GM12878 (cell line): Measurements from ENCODE around the gene IPPK. TPM values are rescaled to one million over a fixed set of nuclear protein-coding genes. Genes with fewer than 3 reads are reported as not detected.

Experiments
- ATAC-seq: fragments of 200-7000 bp; cut with Tn5 transposase; 3 replicates; pipeline ENCODE4 v1.9.1; 2020; ENCODE audit warnings: mild to moderate bottlenecking, moderate library complexity
- BruUV-seq: library from RNA; stranded (reverse); fragments of 400-500 nt; replicated peaks from 2 replicates; lab custom pipeline; 2021; lab: Mats Ljungman, UMichigan
- CTCF ChIA-PET: fragments of 300-600 bp; sonication (Branson Sonifier 250); formaldehyde crosslinking; extraction: SDS; loops from one replicate; lab custom pipeline; 2021; ENCODE audit warnings: inconsistent platforms; lab: Yijun Ruan, JAX
- POLR2A ChIA-PET: fragments of 350-600 bp; formaldehyde crosslinking; extraction: SDS; loops from one replicate; lab custom pipeline; 2021; ENCODE audit warnings: inconsistent platforms; lab: Charles Lee
- RAD21 ChIA-PET: fragments of 300-600 bp; sonication (Branson Sonifier 250); formaldehyde crosslinking; loops from one replicate; lab custom pipeline; 2023; ENCODE audit warnings: antibody characterized with exemption; ENCODE audit not compliant: unreplicated experiment; lab: Charles Lee
- SMC1A ChIA-PET: fragments of 300-600 bp; sonication (Branson Sonifier 250); formaldehyde crosslinking; loops from one replicate; lab custom pipeline; 2023; ENCODE audit not compliant: unreplicated experiment, uncharacterized antibody; lab: Charles Lee
- DNase-seq: peaks from one replicate; pipeline ENCODE4 v3.0.0-alpha.2; 2011; ENCODE audit warnings: low read depth, low spot score
- FAIRE-seq: peaks from 3 replicates; lab custom pipeline; 2011; peaks lifted over from hg19 to GRCh38; lab: Jason Lieb, UNC
- H2AFZ ChIP-seq: 2 replicates; pipeline ENCODE4 v1.6.0; 2011; ENCODE audit warnings: low read depth, low read length, control low read depth; ENCODE audit not compliant: control insufficient read depth
- H3K27ac ChIP-seq: 2 replicates; pipeline ENCODE4 v1.5.1; 2011; ENCODE audit warnings: control low read depth; ENCODE audit not compliant: control insufficient read depth, insufficient read depth
- H3K27me3 ChIP-seq, 2 experiments: replicated peaks in 1 of 2; 2 replicates each; pipeline versions ENCODE4 v1.6.0 to v1.6.1; 2011; ENCODE audit warnings: low read length in 1 of 2; ENCODE audit not compliant: control insufficient read depth in 2 of 2, insufficient read depth in 2 of 2
- H3K36me3 ChIP-seq, 2 experiments: 2 replicates each; pipeline ENCODE4 v1.5.1; 2011; ENCODE audit warnings: low read length in 1 of 2; ENCODE audit not compliant: control insufficient read depth in 2 of 2, insufficient read depth in 2 of 2
- H3K4me1 ChIP-seq: 2 replicates; pipeline ENCODE4 v1.6.1; 2011; ENCODE audit warnings: mild to moderate bottlenecking, low read length, moderate library complexity, mixed read lengths; ENCODE audit not compliant: control insufficient read depth, insufficient read depth
- H3K4me2 ChIP-seq: 2 replicates; pipeline ENCODE4 v1.6.0; 2011; ENCODE audit warnings: control low read depth; ENCODE audit not compliant: control insufficient read depth, insufficient read depth
- H3K4me3 ChIP-seq: fragments of 200-600 bp; sonication (generic); 2 replicates; pipeline ENCODE4 v1.5.1; 2016
- H3K79me2 ChIP-seq: 2 replicates; pipeline ENCODE4 v1.6.0; 2011; ENCODE audit warnings: low read length; ENCODE audit not compliant: control insufficient read depth, insufficient read depth
- H3K9ac ChIP-seq: 2 replicates; pipeline ENCODE4 v1.8.0; 2011; ENCODE audit warnings: low read length, control low read depth, mixed read lengths; ENCODE audit not compliant: control insufficient read depth, insufficient read depth
- H3K9me3 ChIP-seq: replicated peaks from 3 replicates; pipeline ENCODE4 v1.5.1; 2011; ENCODE audit warnings: mild to moderate bottlenecking, low read length; ENCODE audit not compliant: control insufficient read depth, insufficient read depth
- H4K20me1 ChIP-seq: 2 replicates; pipeline ENCODE4 v1.6.0; 2011; ENCODE audit not compliant: control insufficient read depth, insufficient read depth
- ATF7 ChIP-seq: fragments of 450-650 bp; IDR thresholded peaks from 2 replicates; pipeline ENCODE4 v1.6.1; 2016; ENCODE audit warnings: low read depth, mild to moderate bottlenecking
- HDAC6 ChIP-seq: fragments of 200-600 bp; sonication (generic); IDR thresholded peaks from one replicate; pipeline ENCODE4 v1.8.0; 2017; ENCODE audit warnings: antibody characterized with exemption; ENCODE audit not compliant: unreplicated experiment
- MXI1 ChIP-seq: fragments of 150-350 bp; IDR thresholded peaks from 2 replicates; pipeline ENCODE4 v1.6.1; 2011; ENCODE audit warnings: low read depth, mild to moderate bottlenecking, inconsistent platforms, low read length, improper control_type of control experiment
- RAD51 ChIP-seq: fragments of 450-650 bp; IDR thresholded peaks from 2 replicates; pipeline ENCODE4 v1.6.1; 2016; ENCODE audit warnings: moderate library complexity, mild to moderate bottlenecking, inconsistent platforms
- TCF12 ChIP-seq: IDR thresholded peaks from 2 replicates; pipeline ENCODE4 v1.6.1; 2011; ENCODE audit warnings: low read depth, mild to moderate bottlenecking, low read length
- ZNF274 ChIP-seq: IDR thresholded peaks from one replicate; pipeline ENCODE4 v1.8.0; 2011; ENCODE audit not compliant: insufficient read length, insufficient read depth
- WGBS: methylation state at CpG from one replicate; pipeline ENCODE4 v1.1.6; 2016; ENCODE audit warnings: low lambda C conversion rate; ENCODE audit not compliant: insufficient replicate concordance, insufficient coverage; ENCODE audit errors: missing lambda C conversion rate; 5-methylcytosine and 5-hydroxymethylcytosine counted together
- in situ Hi-C: fragments of 300-500 bp; cut with MboI; formaldehyde crosslinking; loops from 9 replicates; pipeline ENCODE4 v1.14.3; 2018; ENCODE audit warnings: mixed read lengths
- intact Hi-C: fragments of 100-400 bp; cut with micrococcal nuclease; formaldehyde crosslinking; loops from one replicate; pipeline ENCODE4 v1.14.2; 2022; ENCODE audit not compliant: unreplicated experiment
- polyA plus RNA-seq, 11 experiments: library from polyadenylated mRNA; depleted of rRNA in 4 of 11; unstranded in 6 of 11; stranded (reverse) in 5 of 11; fragments of >200 nt; fragmentation: Nextera tagmentation in 4 of 11; fragmentation: Illumina TruSeq in 1 of 11; extraction: Ambion mirVana in 4 of 11; extraction: Trizol in 1 of 11; gene quantifications; 1 replicate in 1 of 11; 2 replicates in 10 of 11; pipeline versions ENCODE4 v1.2.1 to v1.2.3, GENCODE V29; 2011 to 2016; ENCODE audit warnings: inconsistent platforms in 2 of 11, missing spikeins in 2 of 11, low read depth in 1 of 11
- total RNA-seq, 4 experiments: library from RNA; depleted of rRNA in 3 of 4; stranded (reverse); fragments of >200 nt in 3 of 4; fragmentation: Illumina TruSeq in 1 of 4; extraction: Trizol in 1 of 4; gene quantifications; 2 replicates each; pipeline versions ENCODE4 v1.2.1 to v1.2.3, GENCODE V29; 2013 to 2021
- TF ChIP-seq, protein P1 (sequence below): IDR thresholded peaks from 2 replicates; pipeline ENCODE4 v1.6.1; 2011; ENCODE audit warnings: borderline replicate concordance, low read depth, mild to moderate bottlenecking, moderate library complexity, mixed read lengths, low read length; ENCODE audit not compliant: insufficient read depth; ENCODE audit errors: extremely low read length
- TF ChIP-seq, protein P2 (sequence below): fragments of 450-650 bp; IDR thresholded peaks from 2 replicates; pipeline ENCODE4 v1.6.1; 2016; ENCODE audit warnings: mild to moderate bottlenecking
- TF ChIP-seq, protein P3 (sequence below): IDR thresholded peaks from 2 replicates; pipeline ENCODE4 v1.6.1; 2011; ENCODE audit warnings: mild to moderate bottlenecking, low read depth, low read length, moderate library complexity; ENCODE audit not compliant: insufficient replicate concordance
- TF ChIP-seq, protein P4 (sequence below): IDR thresholded peaks from 2 replicates; pipeline ENCODE4 v1.6.1; 2012; ENCODE audit warnings: improper control_type of control experiment, low read depth, low read length; ENCODE audit not compliant: insufficient replicate concordance

Gene IPPK
- total and polyA plus RNA-seq, 10 of the 15 experiments (the other 5 are each of a cell fraction or from before 2014, with no cell fraction given) = 2.1 to 22.1 (median 11.4) TPM

DNA sequence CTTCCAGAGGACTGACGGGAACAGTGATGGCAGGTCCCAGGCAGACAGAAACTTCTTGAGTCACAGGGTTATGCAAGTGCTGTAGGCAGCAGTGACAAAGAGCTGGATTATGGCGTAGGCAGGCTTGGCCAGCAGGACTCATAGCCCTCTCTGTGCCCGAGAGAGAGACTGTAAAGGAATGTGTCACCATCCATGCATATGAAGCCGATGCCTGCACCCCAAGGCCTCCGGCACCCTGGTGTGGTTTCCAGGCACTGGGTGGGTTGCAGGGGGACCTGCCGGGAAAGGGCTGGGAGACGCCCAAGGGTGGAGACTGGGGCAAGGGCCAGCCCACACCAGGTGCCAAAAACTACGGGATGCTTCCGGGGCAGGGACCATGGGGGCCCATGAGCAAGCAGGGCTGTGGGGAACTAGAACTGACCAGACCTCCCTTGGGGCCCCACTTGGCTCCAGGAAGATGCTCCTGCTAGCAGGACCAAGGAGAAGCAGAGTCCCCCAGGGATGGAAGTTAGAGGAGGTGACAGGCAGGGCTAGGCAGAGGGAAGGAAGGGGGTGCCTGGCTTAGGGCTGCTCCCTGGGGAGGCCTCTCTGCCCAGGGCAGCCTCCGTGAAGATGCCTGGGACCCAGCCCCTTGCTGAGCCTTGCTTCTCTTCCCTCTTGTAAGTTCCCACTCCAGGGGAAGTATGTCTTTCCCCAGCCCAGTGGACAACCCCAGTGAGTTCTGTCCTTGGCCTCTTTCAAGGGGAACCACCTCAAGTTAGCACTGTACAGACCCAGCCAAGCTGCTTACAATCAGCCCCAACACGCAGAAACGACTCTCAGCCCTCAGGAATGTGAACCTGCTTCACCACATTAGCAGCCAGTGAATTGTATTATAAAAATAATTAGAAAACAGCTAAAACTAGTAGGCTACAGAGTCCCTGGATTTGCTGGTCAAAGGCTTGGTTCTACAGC is 10.5 kb upstream of the IPPK start:
- H3K27ac ChIP-seq = no peak overlapping the region
- TF ChIP-seq RAD51 = no peak
- no peak for TF ChIP-seq ZNF274
- TF ChIP-seq HDAC6 = no peak
- no peak for TF ChIP-seq TCF12
- TF ChIP-seq MXI1 = no peak
- TF ChIP-seq, protein P1, sequence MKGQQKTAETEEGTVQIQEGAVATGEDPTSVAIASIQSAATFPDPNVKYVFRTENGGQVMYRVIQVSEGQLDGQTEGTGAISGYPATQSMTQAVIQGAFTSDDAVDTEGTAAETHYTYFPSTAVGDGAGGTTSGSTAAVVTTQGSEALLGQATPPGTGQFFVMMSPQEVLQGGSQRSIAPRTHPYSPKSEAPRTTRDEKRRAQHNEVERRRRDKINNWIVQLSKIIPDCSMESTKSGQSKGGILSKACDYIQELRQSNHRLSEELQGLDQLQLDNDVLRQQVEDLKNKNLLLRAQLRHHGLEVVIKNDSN = no peak
- TF ChIP-seq, protein P2, sequence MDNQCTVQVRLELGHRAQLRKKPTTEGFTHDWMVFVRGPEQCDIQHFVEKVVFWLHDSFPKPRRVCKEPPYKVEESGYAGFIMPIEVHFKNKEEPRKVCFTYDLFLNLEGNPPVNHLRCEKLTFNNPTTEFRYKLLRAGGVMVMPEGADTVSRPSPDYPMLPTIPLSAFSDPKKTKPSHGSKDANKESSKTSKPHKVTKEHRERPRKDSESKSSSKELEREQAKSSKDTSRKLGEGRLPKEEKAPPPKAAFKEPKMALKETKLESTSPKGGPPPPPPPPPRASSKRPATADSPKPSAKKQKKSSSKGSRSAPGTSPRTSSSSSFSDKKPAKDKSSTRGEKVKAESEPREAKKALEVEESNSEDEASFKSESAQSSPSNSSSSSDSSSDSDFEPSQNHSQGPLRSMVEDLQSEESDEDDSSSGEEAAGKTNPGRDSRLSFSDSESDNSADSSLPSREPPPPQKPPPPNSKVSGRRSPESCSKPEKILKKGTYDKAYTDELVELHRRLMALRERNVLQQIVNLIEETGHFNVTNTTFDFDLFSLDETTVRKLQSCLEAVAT = no peak
- TF ChIP-seq, protein P3, sequence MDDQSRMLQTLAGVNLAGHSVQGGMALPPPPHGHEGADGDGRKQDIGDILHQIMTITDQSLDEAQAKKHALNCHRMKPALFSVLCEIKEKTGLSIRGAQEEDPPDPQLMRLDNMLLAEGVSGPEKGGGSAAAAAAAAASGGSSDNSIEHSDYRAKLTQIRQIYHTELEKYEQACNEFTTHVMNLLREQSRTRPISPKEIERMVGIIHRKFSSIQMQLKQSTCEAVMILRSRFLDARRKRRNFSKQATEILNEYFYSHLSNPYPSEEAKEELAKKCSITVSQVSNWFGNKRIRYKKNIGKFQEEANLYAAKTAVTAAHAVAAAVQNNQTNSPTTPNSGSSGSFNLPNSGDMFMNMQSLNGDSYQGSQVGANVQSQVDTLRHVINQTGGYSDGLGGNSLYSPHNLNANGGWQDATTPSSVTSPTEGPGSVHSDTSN = no peak
- TF ChIP-seq, protein P4, sequence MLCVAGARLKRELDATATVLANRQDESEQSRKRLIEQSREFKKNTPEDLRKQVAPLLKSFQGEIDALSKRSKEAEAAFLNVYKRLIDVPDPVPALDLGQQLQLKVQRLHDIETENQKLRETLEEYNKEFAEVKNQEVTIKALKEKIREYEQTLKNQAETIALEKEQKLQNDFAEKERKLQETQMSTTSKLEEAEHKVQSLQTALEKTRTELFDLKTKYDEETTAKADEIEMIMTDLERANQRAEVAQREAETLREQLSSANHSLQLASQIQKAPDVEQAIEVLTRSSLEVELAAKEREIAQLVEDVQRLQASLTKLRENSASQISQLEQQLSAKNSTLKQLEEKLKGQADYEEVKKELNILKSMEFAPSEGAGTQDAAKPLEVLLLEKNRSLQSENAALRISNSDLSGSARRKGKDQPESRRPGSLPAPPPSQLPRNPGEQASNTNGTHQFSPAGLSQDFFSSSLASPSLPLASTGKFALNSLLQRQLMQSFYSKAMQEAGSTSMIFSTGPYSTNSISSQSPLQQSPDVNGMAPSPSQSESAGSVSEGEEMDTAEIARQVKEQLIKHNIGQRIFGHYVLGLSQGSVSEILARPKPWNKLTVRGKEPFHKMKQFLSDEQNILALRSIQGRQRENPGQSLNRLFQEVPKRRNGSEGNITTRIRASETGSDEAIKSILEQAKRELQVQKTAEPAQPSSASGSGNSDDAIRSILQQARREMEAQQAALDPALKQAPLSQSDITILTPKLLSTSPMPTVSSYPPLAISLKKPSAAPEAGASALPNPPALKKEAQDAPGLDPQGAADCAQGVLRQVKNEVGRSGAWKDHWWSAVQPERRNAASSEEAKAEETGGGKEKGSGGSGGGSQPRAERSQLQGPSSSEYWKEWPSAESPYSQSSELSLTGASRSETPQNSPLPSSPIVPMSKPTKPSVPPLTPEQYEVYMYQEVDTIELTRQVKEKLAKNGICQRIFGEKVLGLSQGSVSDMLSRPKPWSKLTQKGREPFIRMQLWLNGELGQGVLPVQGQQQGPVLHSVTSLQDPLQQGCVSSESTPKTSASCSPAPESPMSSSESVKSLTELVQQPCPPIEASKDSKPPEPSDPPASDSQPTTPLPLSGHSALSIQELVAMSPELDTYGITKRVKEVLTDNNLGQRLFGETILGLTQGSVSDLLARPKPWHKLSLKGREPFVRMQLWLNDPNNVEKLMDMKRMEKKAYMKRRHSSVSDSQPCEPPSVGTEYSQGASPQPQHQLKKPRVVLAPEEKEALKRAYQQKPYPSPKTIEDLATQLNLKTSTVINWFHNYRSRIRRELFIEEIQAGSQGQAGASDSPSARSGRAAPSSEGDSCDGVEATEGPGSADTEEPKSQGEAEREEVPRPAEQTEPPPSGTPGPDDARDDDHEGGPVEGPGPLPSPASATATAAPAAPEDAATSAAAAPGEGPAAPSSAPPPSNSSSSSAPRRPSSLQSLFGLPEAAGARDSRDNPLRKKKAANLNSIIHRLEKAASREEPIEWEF = no peak
- TF ChIP-seq ATF7 = no peak
- TF ChIP-seq, all 136 proteins: peak for 0
- BruUV-seq = no TSS peak
- WGBS = 64% methylated on average over 12 of the region's 12 CpGs
- H3K4me1 ChIP-seq = 0 out of 2 replicates have a peak, but pooled peaks cover 4% of the 10 kb centered on the region
- ChIA-PET SMC1A (no interaction called here), RAD21 (no interaction called here), POLR2A (no interaction called here), CTCF (no interaction called here)
- no peaks in the 10 kb centered on the region for H3K79me2 ChIP-seq
- no peaks in the 10 kb centered on the region for H3K27me3 ChIP-seq
- H4K20me1 ChIP-seq = no peaks in the 10 kb centered on the region
- ATAC-seq (no peak), FAIRE-seq (no peak), DNase-seq (no peak)
- H3K4me2 ChIP-seq = no peak overlapping the region
- no peak overlapping the region for H3K9ac ChIP-seq
- H2AFZ ChIP-seq = no peak overlapping the region
- in situ Hi-C loops (no loop called here), intact Hi-C loops (no loop called here)
- H3K9me3 ChIP-seq = no peaks in the 10 kb centered on the region
- no peak overlapping the region for H3K4me3 ChIP-seq
- H3K36me3 ChIP-seq = no peaks in the 10 kb centered on the region
